HG02610 (cell line): ENCODE results near the gene GRIA4.
"Not testable (repeated sequence)": the region's sequence is repeated elsewhere in the genome, so short reads cannot be mapped to it uniquely, and the experiment has no call there.

Experiments used
- ATAC-seq: cut with Tn5 transposase; IDR thresholded peaks from one replicate; pipeline ENCODE4 v1.9.1; 2021; ENCODE audit warnings: mild to moderate bottlenecking, moderate library complexity; ENCODE audit not compliant: unreplicated experiment

The GRIA4 gene

DNA sequence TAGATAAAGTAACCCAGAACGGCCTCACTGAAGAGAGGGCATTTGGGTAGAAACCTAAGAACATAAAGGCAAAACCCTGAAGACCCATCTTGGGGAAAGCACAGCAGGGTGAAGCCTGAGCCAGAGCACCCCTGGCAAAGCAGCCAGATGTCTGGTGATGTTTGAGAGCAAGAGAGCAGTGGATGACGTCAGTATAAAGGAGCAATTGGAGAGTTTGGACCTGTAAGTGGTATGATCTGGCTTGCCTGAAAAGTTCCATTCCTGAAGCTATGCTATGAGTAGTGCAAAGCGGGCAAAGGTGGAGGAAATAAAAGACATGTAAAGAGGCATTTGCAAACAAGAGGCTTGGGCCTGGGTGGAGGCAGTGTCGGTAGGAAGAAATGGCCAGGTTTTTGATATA lies 244.4 kb downstream of the GRIA4 start:
- ATAC-seq: no peak

DNA sequence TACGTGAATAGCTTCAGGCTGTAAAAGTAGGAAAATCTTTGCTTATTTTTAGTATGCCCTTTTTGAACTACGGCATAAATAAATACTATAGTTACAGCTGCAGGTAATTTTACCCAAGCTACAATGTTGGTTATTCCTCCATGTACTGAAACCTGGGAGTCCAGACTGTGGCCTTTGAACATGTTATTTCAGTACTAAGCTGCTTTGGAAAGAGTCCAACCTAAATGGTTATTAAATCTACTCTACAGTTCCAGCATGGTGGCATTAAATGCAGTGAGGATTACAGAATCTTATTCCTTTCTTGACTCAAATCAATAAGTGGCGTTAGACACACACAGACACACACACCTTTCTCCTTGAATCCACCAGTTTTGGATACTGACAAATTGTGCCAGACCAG lies 247.1 kb downstream of the GRIA4 start:
- no peak for ATAC-seq

DNA sequence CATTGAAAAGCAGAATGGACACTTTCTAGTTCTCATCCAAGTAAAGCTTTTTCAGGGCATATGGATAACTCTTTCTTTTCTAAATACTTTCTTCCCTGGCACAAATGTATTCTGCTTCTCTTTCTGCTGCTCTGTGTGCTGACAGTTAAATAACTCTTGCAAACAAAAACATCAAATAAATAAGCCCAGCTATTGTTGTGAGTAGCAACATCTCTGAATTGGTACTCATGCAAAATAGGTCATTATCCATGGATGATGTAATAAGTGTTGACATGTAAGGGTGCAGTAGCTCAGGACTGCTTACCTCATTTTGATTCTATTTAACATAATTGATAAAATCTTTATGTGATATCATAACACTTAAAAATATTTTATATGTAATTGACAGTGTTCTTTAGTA lies 247.9 kb downstream of the GRIA4 start:
- ATAC-seq: no peak

DNA sequence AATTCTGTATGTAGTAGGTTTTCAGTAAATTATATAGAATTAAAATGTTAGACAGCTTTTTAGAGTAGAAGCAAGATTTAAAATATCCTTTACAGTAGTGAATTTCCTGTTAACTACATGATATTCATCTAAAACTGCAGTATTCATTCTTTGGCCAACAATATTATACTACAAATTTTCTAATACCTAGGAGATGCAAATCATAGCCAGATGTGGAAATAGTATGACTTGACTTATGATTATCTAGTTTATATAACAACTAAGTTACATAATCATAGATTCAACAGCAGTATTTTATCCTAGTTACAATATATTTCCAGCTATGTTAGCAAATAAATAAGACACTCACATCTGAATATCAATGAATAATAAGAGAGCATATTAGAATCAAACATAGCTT lies 249.0 kb downstream of the GRIA4 start:
- no peak for ATAC-seq

DNA sequence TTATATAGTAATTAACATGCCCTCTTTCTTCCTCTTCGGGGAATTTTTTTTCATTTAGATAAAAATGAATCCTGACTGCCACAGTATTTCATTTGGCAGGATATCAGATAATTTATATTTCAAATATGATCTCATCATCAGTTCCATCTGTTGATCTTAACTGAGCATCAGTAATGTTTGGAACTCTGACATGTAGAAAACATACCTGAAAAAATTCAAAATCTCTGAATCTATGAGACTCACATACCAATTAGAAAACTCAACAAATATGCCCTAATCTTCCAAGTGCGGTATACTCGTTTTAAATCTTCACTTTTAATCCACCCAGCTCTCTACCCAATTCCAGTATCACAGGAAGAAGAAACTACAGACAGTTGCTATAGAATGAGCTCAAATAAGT lies 250.2 kb downstream of the GRIA4 start:
- ATAC-seq: no peak

DNA sequence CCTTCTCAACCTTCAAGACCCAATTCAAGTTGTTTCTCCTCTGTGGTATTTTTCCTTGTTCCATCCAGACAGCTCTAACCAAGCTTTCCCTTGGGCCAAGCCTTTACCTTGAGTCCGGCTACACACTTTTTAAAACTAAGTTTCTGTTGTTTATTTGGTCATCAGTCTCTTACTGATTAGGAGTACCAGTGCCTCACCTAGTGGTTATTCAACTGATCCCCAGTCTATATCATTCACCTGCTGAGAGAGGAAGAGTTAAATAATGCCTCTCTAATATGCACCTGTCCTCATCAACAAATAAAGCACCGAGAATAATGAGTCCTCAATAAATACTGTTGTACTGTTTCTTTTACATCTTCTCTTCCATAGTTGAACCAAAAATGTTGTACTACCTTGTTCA lies 251.4 kb downstream of the GRIA4 start:
- ATAC-seq: no peak

DNA sequence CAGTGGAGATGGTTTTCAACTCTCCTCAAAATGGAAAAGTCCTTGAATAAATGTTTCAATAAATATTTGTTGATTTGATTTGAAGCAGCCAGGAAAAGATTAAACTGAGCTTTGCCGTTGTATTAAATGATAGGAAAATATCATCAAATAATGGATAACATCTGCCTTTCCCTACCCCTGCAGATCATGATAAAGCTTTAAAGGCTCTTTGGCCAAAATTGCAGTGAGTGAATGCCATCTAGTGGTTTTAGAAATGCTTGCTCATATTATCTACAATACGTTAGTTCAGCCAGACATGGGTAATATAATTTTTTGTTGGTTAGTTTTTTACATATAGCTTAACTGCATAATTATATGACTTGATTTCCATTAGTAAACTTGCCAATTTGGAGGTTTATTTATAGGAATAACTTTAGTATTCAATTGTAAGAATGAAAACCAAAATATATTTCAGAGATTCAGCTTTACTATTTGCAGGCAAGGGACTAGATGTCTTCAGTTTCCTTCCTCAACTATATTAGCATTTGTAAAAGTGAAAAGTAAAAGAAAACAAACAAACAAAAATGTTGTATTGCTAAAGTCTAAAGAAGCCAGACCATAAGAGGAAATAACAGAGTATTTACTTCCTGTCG lies 253.0 kb downstream of the GRIA4 start:
- ATAC-seq: peak; percentile 57

DNA sequence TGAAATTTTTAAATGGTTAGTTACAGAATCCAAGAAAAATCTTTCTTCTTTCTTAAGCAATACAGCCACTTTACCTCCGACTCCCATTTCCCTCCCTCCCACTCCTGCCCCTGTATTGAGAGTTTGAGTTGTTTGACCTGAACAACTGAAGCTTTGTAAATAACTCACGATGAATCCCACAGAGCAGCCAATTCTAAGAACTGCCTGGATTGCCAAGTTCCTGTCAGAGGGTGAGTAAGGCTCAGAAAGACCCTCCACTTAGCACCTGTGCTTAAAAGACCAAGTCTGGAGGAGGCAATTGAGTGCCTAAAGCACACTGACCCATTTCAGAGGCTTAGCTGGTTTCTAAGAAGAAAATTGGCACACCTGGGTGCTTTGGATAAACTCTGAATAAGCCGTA lies 253.7 kb downstream of the GRIA4 start:
- no peak for ATAC-seq

DNA sequence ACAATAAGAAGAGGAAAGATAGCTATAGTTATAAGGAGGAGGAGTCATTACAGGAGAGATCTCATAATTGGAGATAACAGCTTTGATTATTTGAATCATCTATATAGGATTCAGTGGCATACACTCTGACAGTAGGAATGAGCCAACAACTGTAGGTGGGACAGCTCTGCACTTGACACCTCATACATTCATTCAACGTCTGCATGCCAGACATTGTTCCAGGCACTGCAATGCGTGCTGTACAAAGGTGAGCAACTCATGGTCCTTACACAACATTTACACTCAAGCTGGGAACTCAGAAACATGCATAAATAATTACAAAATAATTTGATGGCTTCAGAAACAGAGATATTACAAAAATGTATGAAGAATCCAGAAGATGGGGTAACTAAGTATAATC lies 257.9 kb downstream of the GRIA4 start:
- no peak for ATAC-seq

DNA sequence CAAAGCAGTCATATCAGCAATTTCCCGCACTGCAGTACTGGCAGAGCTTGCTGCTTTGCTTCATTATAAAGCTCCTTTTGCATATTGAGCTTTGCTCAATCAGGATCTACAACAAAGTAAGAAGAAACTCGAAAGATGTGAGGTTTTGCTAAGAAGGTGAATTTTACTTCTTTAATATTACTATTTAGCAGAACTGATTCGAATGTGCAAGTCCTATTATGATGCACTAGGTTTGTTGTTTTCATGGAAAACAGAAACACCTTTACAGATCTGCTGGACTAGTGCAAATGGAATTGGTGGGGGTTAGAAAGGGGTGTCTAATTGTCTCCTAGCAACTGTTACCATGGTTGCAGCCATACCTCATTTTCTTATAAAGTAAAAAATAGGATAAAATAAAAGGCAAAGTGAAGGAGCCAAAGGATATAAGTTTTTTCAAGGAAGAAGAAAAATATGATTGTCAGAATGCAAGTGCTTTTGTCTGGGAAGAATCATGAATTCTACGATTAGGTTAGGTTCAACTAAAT lies 259.0 kb downstream of the GRIA4 start:
- ATAC-seq: no peak

DNA sequence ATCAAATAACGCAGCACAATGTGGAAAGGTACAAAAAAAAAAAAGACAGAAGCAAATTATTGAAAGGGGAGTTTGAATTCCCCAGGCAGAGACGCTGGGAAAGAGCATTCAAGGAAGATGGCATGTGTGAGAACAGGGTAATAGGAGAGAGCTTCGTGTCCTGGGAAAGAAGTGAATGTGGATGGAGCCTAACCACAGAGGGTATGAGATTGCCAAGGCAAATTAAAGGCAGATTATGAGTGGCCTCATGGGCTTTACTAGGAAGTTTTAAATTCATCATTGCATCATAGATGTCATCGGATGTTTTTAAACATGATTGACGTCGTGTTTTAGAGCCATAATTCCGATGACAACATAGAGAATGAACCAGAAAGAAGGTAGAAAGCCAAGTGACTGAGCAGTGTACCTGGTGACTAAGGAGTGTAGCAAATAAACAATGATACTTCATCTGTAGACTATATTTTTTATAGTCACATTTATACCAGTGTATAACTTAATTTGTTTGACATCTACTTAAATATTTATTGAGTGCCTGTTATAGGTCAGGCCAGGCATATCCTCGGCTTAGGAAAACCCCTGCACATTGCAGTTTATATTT lies 260.7 kb downstream of the GRIA4 start:
- no peak for ATAC-seq

DNA sequence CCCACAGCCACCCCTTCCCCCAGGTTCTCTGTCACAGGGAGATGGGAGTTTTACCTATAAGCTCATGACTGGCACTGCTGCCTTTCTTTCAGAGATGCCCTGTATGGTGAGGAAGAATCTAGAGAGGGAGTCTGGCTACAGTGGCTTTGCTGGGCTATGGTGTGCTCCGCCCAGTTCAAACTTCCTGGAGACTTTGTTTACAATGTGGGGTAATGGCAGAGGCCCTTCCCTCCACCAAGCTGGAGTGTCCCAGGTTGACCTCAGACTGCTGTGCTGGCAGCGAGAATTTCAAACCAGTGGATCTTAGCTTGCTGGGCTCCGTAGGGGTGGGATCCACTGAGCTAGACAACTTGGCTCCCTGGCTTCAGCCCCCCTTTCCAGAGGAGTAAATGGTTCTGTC lies 268.6 kb downstream of the GRIA4 start:
- ATAC-seq: no peak

DNA sequence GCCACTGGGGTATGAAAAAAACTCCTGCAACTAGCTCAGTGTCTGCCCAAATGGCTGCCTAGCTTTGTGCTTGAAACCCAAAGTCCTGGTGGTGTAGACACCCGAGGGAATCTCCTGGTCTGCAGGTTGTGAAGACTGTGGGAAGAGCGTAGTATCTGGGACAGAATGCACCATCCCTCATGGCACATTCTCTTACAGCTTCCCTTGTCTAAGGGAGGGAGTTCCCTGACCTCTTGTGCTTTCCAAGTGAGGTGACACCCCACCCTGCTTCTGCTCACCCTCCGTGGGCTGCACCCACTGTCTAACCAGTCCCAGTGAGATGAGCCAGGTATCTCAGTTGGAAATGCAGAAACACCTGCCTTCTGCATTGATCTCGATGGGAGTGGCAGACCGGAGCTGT lies 269.1 kb downstream of the GRIA4 start:
- ATAC-seq: not testable (repeated sequence)

DNA sequence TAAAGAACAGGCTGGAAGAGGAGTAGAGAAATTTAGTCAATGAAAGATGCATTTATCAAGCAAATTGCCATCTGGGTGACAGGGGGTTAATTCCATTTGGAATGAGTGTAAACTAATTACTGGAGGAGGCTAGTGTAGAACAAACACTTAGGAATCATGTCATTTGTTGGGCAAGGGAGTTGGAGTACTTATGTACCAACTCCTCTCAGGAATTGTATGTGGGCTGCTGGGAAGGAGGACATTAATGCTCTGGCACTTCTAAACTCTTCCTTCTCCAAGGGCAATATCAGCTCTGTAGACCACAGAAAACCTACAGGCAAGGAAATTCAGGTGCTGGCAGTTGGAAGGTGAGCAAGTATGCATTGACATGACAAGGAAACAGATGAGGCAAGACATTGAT lies 271.2 kb downstream of the GRIA4 start:
- ATAC-seq: no peak

DNA sequence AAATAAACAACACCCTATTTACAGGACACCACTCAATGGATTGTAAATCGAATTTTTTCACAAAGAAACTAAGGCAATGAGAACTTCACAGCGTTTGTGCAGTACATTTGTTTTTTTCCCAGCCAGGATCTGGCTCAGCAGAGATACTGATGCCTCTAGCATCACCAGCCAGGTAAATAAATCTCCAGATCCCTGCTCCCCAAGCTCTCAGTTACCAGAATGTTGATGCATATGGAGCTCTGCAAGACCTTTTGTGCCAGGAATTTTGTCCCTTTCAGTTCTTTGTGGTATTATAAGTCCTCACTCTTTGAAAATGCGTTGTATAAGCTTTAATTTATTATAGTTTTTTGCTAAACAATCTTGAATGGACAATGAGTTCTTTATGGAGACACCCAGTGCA lies 274.6 kb downstream of the GRIA4 start:
- ATAC-seq: no peak

DNA sequence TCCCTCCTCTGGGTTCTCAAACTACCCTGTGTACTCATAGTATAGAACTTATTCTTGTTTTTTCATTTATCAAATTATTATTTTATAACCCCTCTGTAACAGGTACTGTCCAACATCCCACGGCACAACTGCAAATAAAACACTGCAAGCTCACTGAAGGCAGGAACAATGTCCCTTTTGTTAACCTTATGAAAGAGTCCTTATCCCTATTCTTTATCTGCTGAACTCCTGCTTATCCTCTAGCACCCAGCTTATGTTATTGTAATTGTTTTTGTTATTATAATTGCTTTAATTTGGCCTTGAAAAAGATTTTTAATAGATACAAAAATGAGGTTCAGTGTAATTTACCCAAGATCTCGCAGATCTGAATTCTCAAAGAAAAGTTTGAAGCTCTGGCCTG lies 281.8 kb downstream of the GRIA4 start:
- no peak for ATAC-seq

DNA sequence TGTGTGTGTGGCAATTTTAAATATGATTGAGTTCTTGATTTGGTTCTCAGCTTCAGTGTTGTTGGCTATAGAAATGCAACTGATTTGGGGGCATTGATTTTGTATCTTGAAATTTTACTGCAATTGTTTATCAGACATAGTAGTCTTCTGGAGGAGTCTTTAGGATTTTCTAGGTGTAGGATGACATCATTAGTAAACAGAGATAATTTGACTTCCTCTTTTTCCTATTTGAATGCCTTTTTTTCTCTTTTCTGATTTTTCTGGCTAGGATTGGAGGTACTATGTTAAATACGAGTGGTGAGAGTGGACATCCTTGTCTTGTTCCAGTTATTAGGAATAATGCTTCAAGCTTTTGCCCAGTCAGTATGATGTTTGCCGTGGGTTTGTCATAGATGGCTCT lies 287.3 kb downstream of the GRIA4 start:
- no peak for ATAC-seq

DNA sequence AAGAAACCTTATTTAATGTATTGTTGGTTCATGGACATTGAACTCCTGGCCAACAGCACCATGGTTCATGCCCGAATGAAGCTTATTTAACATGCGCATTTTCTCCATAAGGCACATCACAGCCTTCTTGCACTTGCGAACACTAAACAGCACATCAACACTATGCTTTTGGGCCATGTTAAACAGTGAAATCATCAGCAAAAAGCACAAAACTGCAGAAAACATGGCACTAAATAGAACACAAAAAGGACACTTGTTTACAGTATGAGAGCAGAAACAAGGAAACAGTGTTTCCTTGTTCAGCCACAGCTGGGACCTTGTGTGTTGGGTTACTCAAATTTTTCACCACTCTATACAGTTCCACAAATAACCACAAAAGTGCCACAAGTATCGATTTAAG lies 289.9 kb downstream of the GRIA4 start:
- no peak for ATAC-seq

DNA sequence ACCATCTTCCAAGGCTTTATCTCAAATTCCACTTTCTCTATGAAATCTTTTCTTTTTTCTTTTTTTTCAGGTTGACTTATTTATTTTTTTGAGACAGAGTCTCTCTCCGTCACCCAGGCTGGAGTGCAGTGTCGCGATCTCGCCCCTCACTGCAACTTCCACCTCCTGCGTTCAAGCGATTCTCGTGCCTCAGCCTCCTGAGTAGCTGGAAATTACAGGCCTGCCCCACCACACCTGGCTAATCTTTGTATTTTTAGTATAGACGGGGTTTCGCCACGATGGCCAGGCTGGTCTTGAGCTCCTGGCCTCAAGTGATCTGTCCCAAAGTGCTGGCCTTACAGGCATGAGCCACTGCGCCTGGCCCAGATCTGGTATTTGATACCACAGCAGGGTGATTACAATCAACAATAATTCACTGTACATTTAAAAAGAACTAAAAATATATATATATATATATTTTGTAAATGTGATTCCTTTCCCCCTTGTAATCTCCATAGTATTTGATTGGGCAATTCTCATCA lies 290.7 kb downstream of the GRIA4 start:
- ATAC-seq: no peak

DNA sequence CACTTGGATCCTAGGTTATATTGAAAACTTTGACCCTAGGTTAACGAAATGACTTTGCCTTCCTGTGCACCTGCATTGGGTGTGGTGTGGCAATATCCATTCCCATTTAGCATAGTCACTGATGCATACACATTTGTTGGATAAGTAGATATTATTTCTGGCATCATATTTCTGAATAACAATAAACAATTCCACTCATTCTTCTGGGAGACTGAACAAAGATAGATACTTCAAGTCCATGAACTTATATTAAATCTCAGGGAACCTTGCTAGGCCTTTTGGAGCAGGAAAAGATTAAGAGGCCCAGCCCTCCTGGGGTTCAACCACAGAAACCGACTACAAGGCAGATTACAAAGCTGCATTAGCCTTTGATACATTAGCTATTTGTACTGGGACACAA lies 293.2 kb downstream of the GRIA4 start:
- no peak for ATAC-seq

DNA sequence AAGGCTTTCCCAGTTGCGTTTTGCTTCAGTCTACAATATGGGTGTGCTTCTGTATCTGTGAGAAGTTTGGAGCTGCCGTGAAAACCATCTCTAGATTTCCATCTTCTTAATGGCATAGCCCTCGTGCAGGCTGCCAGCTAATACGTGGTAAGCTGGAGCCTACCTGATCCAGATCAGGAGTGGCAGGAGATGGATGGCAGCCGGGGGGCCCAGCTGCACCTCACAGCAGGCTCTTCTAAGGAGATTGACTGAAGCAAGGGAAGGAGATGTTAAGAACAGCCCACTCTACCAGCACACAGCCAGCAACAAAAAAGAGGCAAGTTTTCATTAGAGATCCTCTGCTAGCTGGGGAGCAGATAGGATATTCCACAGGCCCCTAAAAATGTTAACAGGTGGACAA lies 296.6 kb downstream of the GRIA4 start:
- no peak for ATAC-seq

DNA sequence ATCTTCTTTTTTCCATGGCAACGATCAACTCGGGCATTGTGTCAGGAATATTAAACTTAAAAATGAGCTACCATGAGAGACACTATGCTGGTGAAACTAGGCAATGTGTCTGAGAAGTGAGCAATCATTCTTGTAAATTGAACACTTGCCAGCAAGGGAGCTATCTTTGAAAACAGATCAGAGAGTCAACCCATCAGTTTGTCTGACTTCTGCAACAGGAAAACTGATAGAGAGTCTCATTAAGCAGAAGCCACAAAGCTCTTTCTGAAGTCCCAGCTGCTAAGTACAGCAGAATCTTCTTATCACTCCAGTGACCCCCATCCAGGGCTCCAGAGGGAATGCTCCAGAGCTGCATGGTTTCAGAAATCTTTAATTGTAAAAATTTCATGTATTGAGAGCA lies 297.4 kb downstream of the GRIA4 start:
- ATAC-seq: no peak
